Ecto neural progenitor cell (in vitro differentiated cells): ENCODE data around the gene SENP7.
"Not testable (repeated sequence)": the region's sequence is repeated elsewhere in the genome, so short reads cannot be mapped to it uniquely, and the experiment has no call there.

Experiments
- DNase-seq: peaks from one replicate; pipeline ENCODE4 v3.0.0-alpha.2; 2018; ENCODE audit warnings: low spot score

The SENP7 gene

DNA sequence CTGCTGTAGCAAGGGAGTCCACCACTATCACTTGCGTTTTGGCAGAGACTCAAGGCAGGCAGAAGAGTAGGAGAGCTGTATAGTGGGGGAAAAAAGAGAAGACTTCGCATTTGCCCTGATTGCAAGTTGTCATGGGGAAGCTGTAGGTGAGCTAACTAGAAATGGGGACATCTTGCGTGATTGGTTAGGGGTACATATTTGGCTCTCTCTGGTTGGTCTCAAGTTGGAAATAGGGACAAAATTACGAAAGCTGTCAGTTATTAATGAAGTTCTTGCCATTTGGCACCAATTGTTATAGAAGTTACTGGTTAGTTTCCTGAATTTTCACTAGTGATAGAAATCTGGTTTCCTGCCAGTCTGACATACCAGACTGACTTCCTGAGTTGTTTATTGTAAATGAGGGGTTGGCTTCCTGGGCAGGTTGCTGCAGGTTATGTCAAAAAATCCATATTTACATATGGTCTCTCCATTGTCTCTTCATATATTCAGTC lies 8.2 kb upstream of the SENP7 start:
- no peak for DNase-seq

- no peak for DNase-seq
Observed at GRCh38 chr3:101519685-101520365, 6.8 kb upstream of the SENP7 start.

DNA sequence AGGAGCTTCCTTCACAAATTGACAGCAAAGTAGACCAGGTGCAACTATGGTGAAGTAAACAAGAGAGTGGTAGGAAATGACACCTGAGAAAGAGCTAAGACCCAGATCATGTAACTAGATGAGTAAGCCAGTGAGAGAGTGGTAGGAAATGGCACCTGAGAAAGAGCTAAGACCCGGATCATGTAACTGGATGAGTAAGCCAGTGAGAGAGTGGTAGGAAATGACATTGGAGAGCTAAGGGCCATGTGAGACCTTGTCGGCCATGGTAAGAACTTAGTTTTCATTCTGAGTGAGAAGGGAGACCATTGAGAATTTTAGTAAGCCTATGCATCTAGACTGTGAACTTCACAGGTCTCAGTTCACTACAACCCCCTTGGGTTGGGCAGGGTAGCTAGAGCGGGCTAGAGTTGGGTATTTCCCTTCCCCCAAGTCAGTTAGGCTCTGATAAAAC lies 5.4 kb upstream of the SENP7 start:
- DNase-seq, result no peak

GRCh38 chr3:101513419-101513986 lies 491 bp upstream of the SENP7 start:
- DNase-seq, result no peak

DNA sequence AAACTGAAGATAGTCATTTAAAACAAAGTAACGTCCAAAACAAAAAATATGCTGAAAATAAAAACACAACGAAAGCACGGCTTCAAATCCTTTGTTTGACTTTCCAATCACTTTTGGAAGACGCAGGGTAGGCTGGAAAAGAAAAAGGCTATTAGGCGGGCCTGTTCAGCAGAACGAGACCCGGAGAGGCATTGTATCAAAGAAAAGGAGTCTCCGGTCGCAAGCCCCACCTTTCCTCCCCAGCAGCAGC lies 691 bp downstream of the SENP7 start:
- DNase-seq, result no peak

DNA sequence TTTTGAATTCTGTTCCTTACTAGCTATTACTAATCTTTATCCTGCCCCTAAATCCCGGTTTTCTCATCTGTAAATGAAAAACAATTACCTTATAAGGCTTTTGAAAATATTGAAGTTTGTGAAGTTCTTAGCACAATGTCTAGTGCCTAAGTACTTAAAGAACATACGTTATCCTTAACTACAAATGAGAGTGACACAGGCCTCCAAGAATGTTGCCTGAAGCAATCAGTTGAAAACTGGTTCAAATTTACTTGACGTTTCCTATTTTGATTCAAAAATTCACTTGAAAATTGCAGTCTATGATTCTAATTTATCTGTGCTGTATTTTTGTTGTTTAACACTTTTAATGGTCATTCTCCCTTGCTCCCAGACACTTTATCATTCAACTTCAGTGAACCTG lies 3.2 kb downstream of the SENP7 start:
- no peak for DNase-seq

DNA sequence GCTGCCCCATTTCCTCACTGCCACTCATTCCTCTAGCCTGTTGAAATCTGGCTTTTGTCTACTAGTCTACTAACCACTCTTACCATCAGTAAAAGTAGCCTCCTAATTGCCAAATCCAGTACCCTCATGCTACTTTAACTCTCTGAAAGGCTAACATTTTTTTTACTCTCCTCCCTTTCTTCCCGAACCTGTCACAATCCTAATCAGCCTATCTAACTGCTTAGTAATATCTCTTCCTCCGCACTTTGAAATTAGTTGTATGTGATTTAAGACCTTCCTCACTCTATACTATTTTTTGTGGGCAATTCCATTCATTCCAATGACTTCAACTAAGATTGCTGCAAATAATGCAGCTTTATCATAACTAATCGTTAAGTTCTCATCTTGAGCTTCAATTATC lies 3.7 kb downstream of the SENP7 start:
- DNase-seq, result no peak

DNA sequence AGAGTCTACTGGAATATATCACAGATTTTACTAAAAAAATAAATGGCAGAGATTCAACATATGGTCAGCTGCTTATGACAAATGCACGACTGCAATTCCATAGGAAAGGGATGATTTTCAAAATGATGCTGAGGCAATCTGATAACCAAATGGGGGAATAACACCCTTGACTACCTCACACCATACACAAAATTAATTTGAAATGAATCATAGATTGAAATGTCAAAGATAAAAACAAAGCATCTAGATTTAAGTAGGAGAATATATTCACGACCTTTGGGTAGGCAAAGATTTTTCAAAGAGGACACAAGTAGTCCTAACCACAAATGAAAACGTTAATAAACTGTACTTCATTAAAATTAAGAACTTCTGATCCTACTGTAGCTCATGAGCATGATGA lies 11.2 kb downstream of the SENP7 start:
- DNase-seq, result no peak

- no peak for DNase-seq
Observed at GRCh38 chr3:101500208-101500607, 12.8 kb downstream of the SENP7 start.

- DNase-seq, result no peak
Observed at GRCh38 chr3:101497803-101498202, 15.2 kb downstream of the SENP7 start.

DNA sequence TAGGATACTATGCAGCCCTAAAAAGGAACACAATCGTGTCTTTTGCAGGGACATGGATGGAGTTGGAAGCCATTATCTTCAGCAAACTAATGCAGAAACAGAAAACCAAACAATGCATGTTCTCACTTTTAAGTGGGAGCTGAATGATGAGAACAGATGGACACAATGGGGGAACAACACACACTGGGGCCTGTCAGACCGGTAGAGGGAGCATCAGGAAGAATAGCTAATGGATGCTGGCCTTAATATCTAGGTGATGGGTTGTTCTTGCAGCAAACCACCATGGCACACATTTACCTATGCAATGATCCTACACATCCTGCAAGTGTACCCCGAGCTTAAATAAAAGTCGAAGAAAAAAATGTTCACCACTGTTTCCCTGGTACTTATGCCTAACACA lies 17.5 kb downstream of the SENP7 start:
- no peak for DNase-seq

- DNase-seq, result no peak
Observed at GRCh38 chr3:101484805-101485620, 28.0 kb downstream of the SENP7 start.

- no peak for DNase-seq
Observed at GRCh38 chr3:101478980-101479379, 34.0 kb downstream of the SENP7 start.

DNA sequence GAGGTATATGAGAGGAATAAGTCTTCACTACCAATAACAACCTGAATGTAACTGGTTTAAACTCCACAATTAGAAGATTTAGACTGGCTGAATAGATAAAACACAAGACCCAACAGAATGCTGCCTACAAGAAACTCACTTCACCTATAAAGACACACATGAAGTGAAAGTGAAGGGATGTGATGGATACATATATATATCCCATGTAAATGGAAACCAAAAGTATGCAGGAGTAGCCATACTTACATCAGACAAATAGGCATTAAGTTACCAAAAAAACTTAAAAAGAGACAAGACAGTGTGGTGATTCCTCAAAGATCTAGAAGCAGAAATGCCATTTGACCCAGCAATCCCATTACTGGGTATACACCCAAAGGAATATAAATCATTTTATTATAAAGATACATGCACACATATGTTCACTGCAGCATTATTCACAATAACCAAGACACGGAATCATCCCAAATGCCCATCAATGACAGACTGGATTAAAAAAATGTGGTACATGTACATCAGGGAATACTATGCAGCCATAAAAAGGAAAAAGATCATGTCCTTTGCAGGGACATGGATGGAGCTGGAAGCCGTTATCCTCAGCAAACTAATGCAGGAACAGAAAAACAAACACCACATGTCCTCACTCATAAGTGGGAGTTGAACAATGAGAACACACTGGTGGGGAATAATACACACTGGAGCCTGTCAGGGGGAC lies 38.0 kb downstream of the SENP7 start:
- DNase-seq, result not testable (repeated sequence)

- DNase-seq, result not testable (repeated sequence)
Observed at GRCh38 chr3:101468676-101469075, 44.3 kb downstream of the SENP7 start.

GRCh38 chr3:101467310-101467663 lies 45.7 kb downstream of the SENP7 start:
- not testable (repeated sequence) for DNase-seq

DNA sequence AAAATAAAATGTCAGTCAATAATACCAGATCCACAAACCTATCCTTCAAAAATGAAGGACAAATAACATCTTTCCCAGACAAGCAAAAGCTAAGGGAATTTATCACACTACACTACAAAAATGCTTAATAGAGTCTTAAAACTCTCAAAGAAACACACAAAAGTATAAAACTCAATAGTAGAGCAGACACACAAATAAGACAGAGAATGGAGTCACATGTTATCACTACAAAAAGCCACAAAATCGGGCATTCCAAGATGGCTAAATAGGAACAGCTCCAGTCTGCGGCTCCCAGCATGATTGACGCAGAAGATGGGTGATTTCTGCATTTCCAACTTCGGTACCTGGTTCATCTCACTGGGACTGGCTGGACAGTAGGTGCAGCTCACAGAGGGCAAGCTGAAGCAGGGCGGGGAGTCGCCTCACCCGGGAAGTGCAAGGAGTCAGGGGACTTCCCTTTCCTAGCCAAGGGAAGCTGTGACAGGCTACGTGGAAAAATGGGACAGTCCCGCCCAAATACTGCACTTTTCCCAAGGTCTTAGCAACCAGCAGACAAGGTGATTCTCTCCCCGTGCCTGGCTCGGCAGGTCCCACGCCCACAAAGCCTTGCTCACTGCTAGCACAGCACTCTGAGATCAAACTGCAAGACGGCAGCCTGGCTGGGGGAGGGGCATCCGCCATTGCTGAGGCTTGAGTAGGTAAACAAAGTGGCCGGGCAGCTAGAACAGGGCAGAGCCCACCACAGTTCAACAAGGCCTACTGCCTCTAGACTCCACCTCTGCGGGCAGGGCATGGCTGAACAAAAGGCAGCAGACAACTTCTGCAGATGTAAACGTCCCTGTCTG lies 46.3 kb downstream of the SENP7 start:
- peak; percentile 67 for DNase-seq

- no peak for DNase-seq
Observed at GRCh38 chr3:101464235-101464634, 48.8 kb downstream of the SENP7 start.

DNA sequence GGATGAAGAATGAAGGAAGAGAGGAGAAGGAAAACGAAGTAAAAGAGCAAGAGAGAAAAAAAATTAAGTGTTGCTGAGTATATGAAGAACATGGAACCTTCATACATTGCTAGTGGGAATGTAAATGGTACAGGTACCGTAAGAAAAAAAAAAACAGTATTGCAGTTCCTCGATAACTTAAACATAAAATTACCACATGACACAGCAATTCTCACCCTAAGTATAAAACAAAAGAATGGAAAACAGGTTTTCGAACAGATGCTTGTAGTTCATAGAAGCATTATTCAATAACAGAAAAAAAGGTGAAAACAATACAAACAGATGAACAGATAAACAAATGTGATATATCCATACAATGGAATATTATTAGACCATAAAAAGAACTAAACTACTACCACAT lies 51.6 kb downstream of the SENP7 start:
- no peak for DNase-seq

GRCh38 chr3:101458387-101458786 lies 54.6 kb downstream of the SENP7 start:
- no peak for DNase-seq

DNA sequence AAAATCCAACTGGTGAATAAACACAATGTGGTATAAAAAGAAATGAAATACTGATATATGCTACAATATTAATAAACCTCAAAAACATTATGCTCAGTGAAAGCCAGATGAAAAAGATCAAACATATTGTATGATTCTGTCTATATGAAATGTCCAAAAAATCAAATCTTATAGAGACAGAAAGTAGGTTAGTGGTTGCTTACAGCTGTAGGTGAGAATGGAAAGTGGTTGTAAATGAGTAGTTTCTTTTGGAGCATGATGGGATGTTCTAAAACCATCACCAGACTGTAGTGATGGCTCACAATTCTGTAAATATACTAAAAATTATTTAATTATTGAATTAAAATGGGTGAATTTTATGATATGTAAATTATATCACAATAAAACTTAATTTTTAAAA lies 58.4 kb downstream of the SENP7 start:
- DNase-seq, result no peak

GRCh38 chr3:101453961-101454360 lies 59.1 kb downstream of the SENP7 start:
- no peak for DNase-seq
